Prostate gland (tissue), 2 donors: ENCODE results near the gene RAD51B.

Experiments
- CTCF ChIP-seq, 4 experiments: fragments of 200-600 bp in 2 of 4; fragments of 450-650 bp in 2 of 4; sonication (generic) in 2 of 4; IDR thresholded peaks; 1 replicate in 3 of 4; 2 replicates in 1 of 4; pipeline ENCODE4 v1.5.1; 2016 to 2019; ENCODE audit warnings: antibody characterized with exemption in 4 of 4, mild to moderate bottlenecking in 2 of 4, moderate library complexity in 2 of 4
- POLR2AphosphoS5 ChIP-seq: sonication (generic); formaldehyde crosslinking; IDR thresholded peaks from one replicate; pipeline ENCODE4 v1.6.1; 2017; ENCODE audit warnings: antibody characterized with exemption

DNA sequence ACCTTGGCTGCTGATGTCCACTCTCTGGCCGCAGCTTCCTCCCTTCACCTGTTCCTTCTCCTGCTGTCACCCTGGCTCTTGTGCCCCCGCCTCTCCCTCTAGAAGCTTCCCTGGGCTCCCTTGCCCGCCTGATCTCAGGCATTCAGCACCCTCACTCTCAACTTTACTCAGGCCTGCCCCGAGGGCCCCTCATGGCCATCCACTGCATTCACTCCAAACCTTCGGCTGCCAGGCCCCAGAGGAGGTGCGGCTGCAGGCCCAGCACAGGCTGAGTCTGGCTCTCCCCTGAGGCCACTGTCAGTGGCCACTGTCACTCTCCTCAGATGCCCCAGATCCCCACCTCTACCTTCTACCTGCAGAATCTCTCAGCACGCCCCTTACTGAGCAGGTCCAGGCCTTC, 789.4 kb downstream of the RAD51B start:
- TF ChIP-seq CTCF (IDR thresholded peaks at IDR 0.05) (no peak), POLR2AphosphoS5 (no peak)
